GDM1 (cell line): ENCODE results near the gene NRXN2.

Experiments used
- DNase-seq: peaks from one replicate; lab custom pipeline; 2025; lab: John Stamatoyannopoulos, UW

NRXN2 gene

GRCh38 chr11:64698427-64698826 lies 24.6 kb downstream of the NRXN2 start:
- DNase-seq, result no peak

GRCh38 chr11:64697663-64698375 lies 25.2 kb downstream of the NRXN2 start:
- no peak for DNase-seq

- DNase-seq, result no peak
Measured at GRCh38 chr11:64696045-64696444, 27.0 kb downstream of the NRXN2 start.

GRCh38 chr11:64695548-64695947 lies 27.4 kb downstream of the NRXN2 start:
- no peak for DNase-seq

- no peak for DNase-seq
Measured at GRCh38 chr11:64694821-64695365, 28.1 kb downstream of the NRXN2 start.

GRCh38 chr11:64694026-64694755 lies 28.8 kb downstream of the NRXN2 start:
- no peak for DNase-seq

GRCh38 chr11:64692764-64693331 lies 30.1 kb downstream of the NRXN2 start:
- DNase-seq, result no peak

GRCh38 chr11:64691543-64691942 lies 31.5 kb downstream of the NRXN2 start:
- no peak for DNase-seq

- DNase-seq, result no peak
Measured at GRCh38 chr11:64690235-64690634, 32.8 kb downstream of the NRXN2 start.

GRCh38 chr11:64688534-64688982 lies 34.4 kb downstream of the NRXN2 start:
- peak; percentile 74 for DNase-seq

- DNase-seq, result no peak
Measured at GRCh38 chr11:64687643-64688533, 35.1 kb downstream of the NRXN2 start.

GRCh38 chr11:64687204-64687603 lies 35.8 kb downstream of the NRXN2 start:
- no peak for DNase-seq

- no peak for DNase-seq
Measured at GRCh38 chr11:64686466-64687170, 36.4 kb downstream of the NRXN2 start.

GRCh38 chr11:64685536-64685935 lies 37.5 kb downstream of the NRXN2 start:
- DNase-seq, result no peak

- DNase-seq, result no peak
Measured at GRCh38 chr11:64684357-64684756, 38.6 kb downstream of the NRXN2 start.

GRCh38 chr11:64681171-64681570 lies 41.8 kb downstream of the NRXN2 start:
- DNase-seq, result no peak

- DNase-seq, result no peak
Measured at GRCh38 chr11:64679846-64680245, 43.2 kb downstream of the NRXN2 start.

- DNase-seq, result no peak
Measured at GRCh38 chr11:64677441-64678023, 45.5 kb downstream of the NRXN2 start.

- DNase-seq, result no peak
Measured at GRCh38 chr11:64676261-64676615, 46.8 kb downstream of the NRXN2 start.

- peak; percentile 66 for DNase-seq
Measured at GRCh38 chr11:64675450-64676260, 47.3 kb downstream of the NRXN2 start.
